IPS-15b (cell line): Measurements from ENCODE around the gene TEDC1.

Experiments used
- H3K27me3 ChIP-seq: one replicate; pipeline ENCODE4 v1.6.1; 2013; ENCODE audit warnings: low read length; ENCODE audit not compliant: control insufficient read depth, insufficient read depth
- H3K36me3 ChIP-seq: one replicate; pipeline ENCODE4 v1.6.1; 2013; ENCODE audit warnings: low read length; ENCODE audit not compliant: control insufficient read depth, insufficient read depth
- H3K4me1 ChIP-seq: one replicate; pipeline ENCODE4 v1.6.1; 2013; ENCODE audit warnings: mild to moderate bottlenecking, low read length; ENCODE audit not compliant: control insufficient read depth, insufficient read depth
- H3K4me3 ChIP-seq: one replicate; pipeline ENCODE4 v1.5.1; 2013; ENCODE audit warnings: low read depth, low read length
- H3K9ac ChIP-seq: one replicate; pipeline ENCODE4 v1.6.1; 2013; ENCODE audit warnings: low read depth, mild to moderate bottlenecking, low read length
- H3K9me3 ChIP-seq: one replicate; pipeline ENCODE4 v1.6.1; 2013; ENCODE audit warnings: mild to moderate bottlenecking, low read length; ENCODE audit not compliant: control insufficient read depth, insufficient read depth

TEDC1 gene

GRCh38 chr14:105492971-105493871, 2.2 kb downstream of the TEDC1 start:
- no peak overlapping the region for H3K4me3 ChIP-seq
- peaks cover 7% of the 10 kb centered on the region for H3K27me3 ChIP-seq
- peaks cover 5% of the 10 kb centered on the region for H3K36me3 ChIP-seq
- no peak overlapping the region for H3K9ac ChIP-seq
- no peaks in the 10 kb centered on the region for H3K9me3 ChIP-seq
- H3K4me1 ChIP-seq, result no peaks in the 10 kb centered on the region

DNA sequence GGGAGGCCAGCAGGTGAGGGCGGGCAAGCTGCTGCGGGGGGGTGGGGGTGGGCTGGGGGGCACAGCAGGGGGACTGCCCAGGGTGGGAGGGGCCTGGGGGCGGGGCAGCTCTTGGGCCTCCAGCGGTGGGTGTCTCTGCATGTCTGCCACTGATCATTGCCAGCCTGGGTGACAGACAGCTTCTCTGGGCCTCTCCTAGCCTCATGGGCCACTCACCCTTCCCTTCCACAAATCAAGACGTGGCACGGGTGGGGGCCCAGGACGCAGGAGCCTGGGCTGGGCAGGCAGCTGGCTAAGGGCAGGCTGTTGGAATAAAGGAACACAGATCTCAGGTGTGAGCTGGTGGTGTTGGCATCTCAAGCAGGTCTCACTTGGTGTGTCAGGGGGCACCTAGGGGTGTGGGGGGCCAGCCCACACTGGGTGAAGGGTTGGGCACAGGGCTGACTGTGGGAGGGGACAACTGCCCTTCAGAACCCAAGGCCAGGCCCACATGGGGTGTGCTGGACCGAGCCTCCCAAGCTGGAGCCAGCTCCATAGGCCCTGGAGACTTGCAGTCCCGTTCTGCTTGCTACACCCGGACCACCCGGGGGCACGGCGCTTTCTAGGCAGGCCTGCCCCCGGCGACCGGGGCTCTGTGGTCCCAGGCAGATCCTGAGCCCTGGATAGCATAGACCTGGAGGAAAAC, 3.0 kb downstream of the TEDC1 start:
- Histone ChIP-seq H3K9me3 (no peaks in the 10 kb centered on the region), H3K27me3 (peaks cover under 1% of the 10 kb centered on the region), H3K36me3 (peaks cover 5% of the 10 kb centered on the region), H3K9ac (no peak overlapping the region), H3K4me3 (no peak overlapping the region), H3K4me1 (no peaks in the 10 kb centered on the region)

DNA sequence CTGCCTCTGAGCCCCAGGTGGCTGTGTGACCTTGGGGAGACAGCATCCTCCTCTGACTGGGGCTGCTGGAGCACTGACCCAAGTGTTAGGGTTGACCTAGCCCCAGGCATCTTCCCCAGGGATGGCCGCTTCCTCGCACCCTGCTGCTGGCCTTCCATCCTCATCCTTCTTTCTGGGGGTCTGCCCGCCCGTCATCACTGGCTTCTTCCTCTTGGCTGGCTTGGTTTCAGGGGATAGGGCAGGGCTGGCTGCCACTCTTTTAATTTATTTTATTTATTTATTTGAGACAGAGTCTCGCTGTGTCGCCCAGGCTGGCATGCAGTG, 3.5 kb downstream of the TEDC1 start:
- Histone ChIP-seq H3K9ac (no peak overlapping the region), H3K27me3 (no peaks in the 10 kb centered on the region), H3K4me1 (no peaks in the 10 kb centered on the region), H3K4me3 (no peak overlapping the region), H3K9me3 (no peaks in the 10 kb centered on the region), H3K36me3 (peaks cover 5% of the 10 kb centered on the region)

- Histone ChIP-seq H3K4me3 (no peak overlapping the region), H3K27me3 (no peaks in the 10 kb centered on the region), H3K36me3 (peaks cover 5% of the 10 kb centered on the region), H3K4me1 (no peaks in the 10 kb centered on the region), H3K9ac (no peak overlapping the region), H3K9me3 (no peaks in the 10 kb centered on the region)
These were observed 4.3 kb downstream of the TEDC1 start for GRCh38 chr14:105495101-105495989.

DNA sequence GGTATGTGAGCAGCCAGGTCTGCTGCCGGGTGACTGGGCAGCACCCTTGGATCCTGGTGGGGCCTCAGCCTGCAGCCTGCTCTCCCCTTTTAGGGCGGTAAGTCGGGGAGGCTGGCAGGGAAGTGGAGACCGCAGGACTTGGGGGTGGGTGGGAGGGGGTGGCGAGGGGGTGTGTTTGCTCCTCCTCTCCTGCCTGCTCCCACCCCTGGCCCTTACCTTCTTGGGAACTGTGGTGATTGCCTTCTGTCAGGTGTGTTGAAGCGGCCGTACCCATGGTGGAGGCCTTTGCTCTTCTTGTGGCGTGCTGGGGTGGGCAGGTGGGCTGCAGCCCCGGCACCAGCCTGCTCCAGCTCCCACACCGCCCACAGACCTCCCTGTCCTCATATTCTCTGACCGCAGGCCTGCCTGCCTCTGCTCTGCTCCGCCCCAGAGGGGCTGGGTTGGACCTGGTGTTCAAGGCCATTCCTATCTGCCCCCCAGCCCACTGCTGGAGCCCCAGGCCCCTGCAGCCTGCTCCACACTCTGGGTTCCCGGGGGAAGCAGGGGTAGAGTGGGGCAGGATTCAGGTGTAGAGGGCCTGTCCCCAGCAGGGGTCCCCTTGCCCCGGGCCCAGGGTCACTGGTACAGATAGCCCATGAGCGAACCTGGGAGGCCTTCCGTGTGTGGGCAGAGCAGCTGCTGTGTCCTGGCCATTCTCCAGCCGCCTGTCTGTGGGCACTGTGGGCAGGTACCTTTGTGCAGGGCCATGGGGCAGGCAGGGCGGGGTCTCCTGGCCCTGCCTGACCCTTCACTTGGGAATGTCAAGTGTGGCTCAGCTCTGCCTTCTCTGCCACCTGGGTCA, 5.2 kb downstream of the TEDC1 start:
- no peak overlapping the region for H3K9ac ChIP-seq
- H3K9me3 ChIP-seq, result no peaks in the 10 kb centered on the region
- H3K4me3 ChIP-seq, result no peak overlapping the region
- peaks cover 5% of the 10 kb centered on the region for H3K36me3 ChIP-seq
- no peaks in the 10 kb centered on the region for H3K27me3 ChIP-seq
- no peaks in the 10 kb centered on the region for H3K4me1 ChIP-seq

- Histone ChIP-seq H3K27me3 (no peaks in the 10 kb centered on the region), H3K9me3 (no peaks in the 10 kb centered on the region), H3K9ac (no peak overlapping the region), H3K36me3 (peaks cover 3% of the 10 kb centered on the region), H3K4me1 (no peaks in the 10 kb centered on the region), H3K4me3 (no peak overlapping the region)
These were observed 6.0 kb downstream of the TEDC1 start for GRCh38 chr14:105496831-105497591.

GRCh38 chr14:105497671-105498429, 6.8 kb downstream of the TEDC1 start:
- H3K36me3 ChIP-seq, result no peaks in the 10 kb centered on the region
- no peaks in the 10 kb centered on the region for H3K9me3 ChIP-seq
- no peak overlapping the region for H3K4me3 ChIP-seq
- no peak overlapping the region for H3K9ac ChIP-seq
- no peaks in the 10 kb centered on the region for H3K4me1 ChIP-seq
- H3K27me3 ChIP-seq, result no peaks in the 10 kb centered on the region

- Histone ChIP-seq H3K9ac (no peak overlapping the region), H3K4me3 (no peak overlapping the region), H3K4me1 (no peaks in the 10 kb centered on the region), H3K9me3 (no peaks in the 10 kb centered on the region), H3K36me3 (no peaks in the 10 kb centered on the region), H3K27me3 (no peaks in the 10 kb centered on the region)
These were observed 7.6 kb downstream of the TEDC1 start for GRCh38 chr14:105498430-105499255.

DNA sequence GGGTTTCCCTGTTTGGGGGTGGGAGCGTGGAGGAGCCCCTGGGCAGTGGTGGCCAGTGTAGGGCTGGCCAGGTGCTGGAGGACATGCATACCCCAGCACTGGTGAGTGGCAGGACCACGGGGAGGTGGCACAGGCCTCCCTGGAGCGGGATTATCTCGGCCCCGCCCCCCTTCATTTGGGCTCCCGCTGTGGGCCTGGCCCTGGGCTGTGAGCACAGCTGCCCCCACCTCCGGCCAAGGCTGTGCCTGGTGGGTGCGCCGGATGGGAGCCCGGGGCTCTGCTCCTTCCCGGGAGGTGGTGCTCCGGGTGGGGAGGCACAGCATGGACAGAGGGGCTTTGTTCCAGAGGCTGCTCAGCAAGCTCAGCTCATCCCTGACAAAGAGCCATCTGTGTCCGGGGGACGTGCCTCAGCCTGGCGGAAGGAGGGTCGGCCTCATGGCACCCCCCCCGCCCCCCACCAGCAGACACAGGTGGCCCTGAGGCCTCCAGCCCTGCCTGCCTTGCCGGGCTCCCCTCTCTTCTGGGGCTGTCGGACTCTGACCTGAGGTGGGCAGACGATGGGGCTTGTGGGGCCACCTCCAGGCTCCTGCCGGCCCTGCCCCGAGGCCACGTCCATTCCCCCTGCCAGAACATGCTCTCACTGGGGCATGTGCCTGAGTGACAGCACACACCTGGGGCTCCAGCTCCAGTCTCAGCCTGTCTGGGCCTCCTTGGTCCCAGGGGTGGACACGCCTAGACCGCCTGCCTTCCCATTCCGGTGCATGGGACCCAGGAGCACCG, 8.4 kb downstream of the TEDC1 start:
- Histone ChIP-seq H3K36me3 (no peaks in the 10 kb centered on the region), H3K27me3 (no peaks in the 10 kb centered on the region), H3K9me3 (no peaks in the 10 kb centered on the region), H3K9ac (no peak overlapping the region), H3K4me1 (no peaks in the 10 kb centered on the region), H3K4me3 (no peak overlapping the region)
